Heart right ventricle (tissue), 16 donors: Measurements from ENCODE around the gene SMPDL3A. TPM values are rescaled to one million over a fixed set of nuclear protein-coding genes. Genes with fewer than 3 reads are reported as not detected.

Experiments
- ATAC-seq, 8 donors: fragments of 200-7000 bp; cut with Tn5 transposase; one replicate each; pipeline ENCODE4 v1.9.1; 2020; ENCODE audit warnings: mild to moderate bottlenecking in 8 of 8, moderate library complexity in 8 of 8, moderate number of reproducible peaks in 1 of 8
- DNase-seq, 2 donors: peaks; one replicate each; pipeline ENCODE4 v3.0.0-alpha.2; 2020
- H3K27ac ChIP-seq, 10 donors: fragments of 200-600 bp; sonication (generic) in 2 of 10; one replicate each; pipeline versions ENCODE4 v1.5.0 to v1.8.0; 2020 to 2022; ENCODE audit warnings: mild to moderate bottlenecking in 3 of 10
- H3K27me3 ChIP-seq, 7 donors: fragments of 200-600 bp; one replicate each; pipeline ENCODE4 v1.8.0; 2021 to 2022; ENCODE audit warnings: mild to moderate bottlenecking in 2 of 7
- H3K36me3 ChIP-seq, 9 donors: fragments of 200-600 bp; sonication (generic) in 1 of 9; one replicate each; pipeline versions ENCODE4 v1.5.0 to v1.8.0; 2020 to 2022; ENCODE audit warnings: mild to moderate bottlenecking in 2 of 9
- H3K4me1 ChIP-seq, 9 donors: fragments of 200-600 bp; sonication (generic) in 1 of 9; one replicate each; pipeline versions ENCODE4 v1.5.0 to v1.8.0; 2020 to 2022; ENCODE audit warnings: mild to moderate bottlenecking in 4 of 9
- H3K4me3 ChIP-seq, 10 donors: fragments of 200-600 bp; sonication (generic) in 2 of 10; one replicate each; pipeline versions ENCODE4 v1.5.0 to v1.8.0; 2020 to 2022; ENCODE audit warnings: mild to moderate bottlenecking in 7 of 10, moderate library complexity in 2 of 10
- H3K9me3 ChIP-seq, 11 donors: fragments of 200-600 bp in 10 of 11; sonication (generic) in 2 of 11; one replicate each; pipeline versions ENCODE4 v1.5.0 to v1.8.0; 2013 to 2022; ENCODE audit warnings: mild to moderate bottlenecking in 2 of 11, control low read depth in 1 of 11, moderate library complexity in 1 of 11
- WGBS, 2 donors: extraction: QIAGEN DNeasy Blood & Tissue Kit; methylation state at CpG; one replicate each; pipeline ENCODE4 v1.1.7; 2013; ENCODE audit warnings: inconsistent platforms in 1 of 2; 5-methylcytosine and 5-hydroxymethylcytosine counted together
- intact Hi-C, 10 donors: fragments of 100-400 bp; cut with DNase I; formaldehyde crosslinking; loops; one replicate each; pipeline versions ENCODE4 v1.11.1 to v1.14.2; 2022
- polyA plus RNA-seq, 2 donors: library from polyadenylated mRNA; stranded (reverse); fragments of 200-250 nt; gene quantifications; one replicate each; pipeline ENCODE4 v1.2.3, GENCODE V29; 2013
- total RNA-seq, 10 donors: library from RNA; stranded (reverse); fragmentation: NEBNext Ultra II Directional in 3 of 10; extraction: Animal tissue kit (Norgen Biotek cat#: 25700) in 3 of 10; gene quantifications; one replicate each; pipeline versions ENCODE4 v1.2.1 to v1.2.4, GENCODE V29; 2021 to 2023
- TF ChIP-seq, protein P1 (sequence below), 9 donors: fragments of 200-600 bp; sonication (generic) in 2 of 9; IDR thresholded peaks; one replicate each; pipeline versions ENCODE4 v1.5.0 to v1.8.0; 2021 to 2022; ENCODE audit warnings: antibody characterized with exemption in 9 of 9, mild to moderate bottlenecking in 5 of 9, moderate library complexity in 1 of 9
- donor health status: Arrhythmogenic right ventricular cardiomyopathy.
- donor health status: ischemic (EF 13 %, LVEDD 7.1; RV severe dilation, severe dysfunction).
- donor health status: healthy with polysubstance abuse.
- donor health status: DM: no; HTN: yes; CAD: no.
- donor health status: DM: no; HTN: no; CAD: no.
- donor health status: ischemic (EF 25% LVEDD 6.9; RV normal size, moderate dysfunction).
- donor health status: ischemic (EF 25% LVEDD 5.7; RV mildly dilated, moderate dysfunction).
- donor health status: healthy.
- donor health status: DM: yes; HTN: yes; CAD: no.
- donor health status: Ischemic cardiomyopathy.
- donor health status: ischemic (EF 35%, LVEDD 5.7; RV mildly dilated, moderate dysfunction).
- donor health status: nonischemic (EF 11% LVEDD 7.7; RV severe dilation, severe dysfunction).
- donor health status: DM: yes; HTN: yes; CAD: no.
- donor health status: PGD.
- donor health status: ischemic (EF 29% LVEDD 5.4; RV normal size, mild dysfunction).
- donor health status: nonischemic (EF 23%, LVEDD 6.1; RV moderate dilation, normal function).

Gene SMPDL3A
- total and polyA plus RNA-seq, 12 donors, result 2.5 to 6.7 (median 3.9) TPM

- no peaks in the 10 kb centered on the region for H3K4me1 ChIP-seq
- H3K4me3 ChIP-seq, result no peak overlapping the region
- TF ChIP-seq, protein P1, sequence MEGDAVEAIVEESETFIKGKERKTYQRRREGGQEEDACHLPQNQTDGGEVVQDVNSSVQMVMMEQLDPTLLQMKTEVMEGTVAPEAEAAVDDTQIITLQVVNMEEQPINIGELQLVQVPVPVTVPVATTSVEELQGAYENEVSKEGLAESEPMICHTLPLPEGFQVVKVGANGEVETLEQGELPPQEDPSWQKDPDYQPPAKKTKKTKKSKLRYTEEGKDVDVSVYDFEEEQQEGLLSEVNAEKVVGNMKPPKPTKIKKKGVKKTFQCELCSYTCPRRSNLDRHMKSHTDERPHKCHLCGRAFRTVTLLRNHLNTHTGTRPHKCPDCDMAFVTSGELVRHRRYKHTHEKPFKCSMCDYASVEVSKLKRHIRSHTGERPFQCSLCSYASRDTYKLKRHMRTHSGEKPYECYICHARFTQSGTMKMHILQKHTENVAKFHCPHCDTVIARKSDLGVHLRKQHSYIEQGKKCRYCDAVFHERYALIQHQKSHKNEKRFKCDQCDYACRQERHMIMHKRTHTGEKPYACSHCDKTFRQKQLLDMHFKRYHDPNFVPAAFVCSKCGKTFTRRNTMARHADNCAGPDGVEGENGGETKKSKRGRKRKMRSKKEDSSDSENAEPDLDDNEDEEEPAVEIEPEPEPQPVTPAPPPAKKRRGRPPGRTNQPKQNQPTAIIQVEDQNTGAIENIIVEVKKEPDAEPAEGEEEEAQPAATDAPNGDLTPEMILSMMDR (IDR thresholded peaks at IDR 0.05), result no peak
- 81 to 83% methylated on average over 1 of the region's 1 CpG for WGBS, 2 donors
- peaks cover 0 to 54% (median 24%) of the 10 kb centered on the region in 7 donors for H3K27me3 ChIP-seq
- DNase-seq, result no peak
- no peaks in the 10 kb centered on the region for H3K36me3 ChIP-seq
- ATAC-seq, result no peak
- intact Hi-C loops, result no loop called here
- H3K9me3 ChIP-seq, result no peaks in the 10 kb centered on the region
- no peak overlapping the region for H3K27ac ChIP-seq
These were observed 40.4 kb downstream of the SMPDL3A start for GRCh38 chr6:122829456-122829855.

GRCh38 chr6:122831511-122831910 lies 42.5 kb downstream of the SMPDL3A start:
- Histone ChIP-seq H3K36me3 (no peaks in the 10 kb centered on the region), H3K9me3 (no peaks in the 10 kb centered on the region), H3K27ac (no peak overlapping the region), H3K27me3 (peaks cover 0 to 64% (median 24%) of the 10 kb centered on the region in 7 donors), H3K4me3 (no peak overlapping the region), H3K4me1 (no peaks in the 10 kb centered on the region)
- ATAC-seq (no peak), DNase-seq (no peak)
- WGBS, 2 donors, result 66 to 78% methylated on average over 1 of the region's 1 CpG
- TF ChIP-seq, protein P1 (IDR thresholded peaks at IDR 0.05), result no peak
- intact Hi-C loops, result no loop called here

DNA sequence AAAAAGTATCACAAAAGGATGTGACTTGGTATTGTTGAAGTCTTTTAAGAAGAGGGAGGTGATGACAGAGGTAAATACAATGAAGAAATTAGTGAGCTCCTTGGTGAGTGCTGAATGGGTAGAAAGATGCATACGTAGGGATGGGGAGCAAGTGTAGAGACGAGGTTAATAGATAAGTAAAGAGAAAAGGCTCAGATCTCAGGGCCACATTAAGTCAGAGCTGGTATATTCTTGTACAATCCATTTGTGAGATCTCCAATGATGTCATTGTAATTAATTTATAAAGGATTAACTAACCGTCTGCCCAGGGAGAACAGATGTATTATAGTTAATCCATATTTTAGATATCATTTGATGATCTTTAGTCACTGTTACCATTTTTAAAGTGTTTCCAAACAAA lies 43.4 kb downstream of the SMPDL3A start:
- ATAC-seq, result no peak

GRCh38 chr6:122833021-122833491 lies 44.0 kb downstream of the SMPDL3A start:
- Histone ChIP-seq H3K27me3 (peaks cover 0 to 64% (median 35%) of the 10 kb centered on the region in 7 donors), H3K27ac (no peak overlapping the region), H3K4me1 (no peaks in the 10 kb centered on the region), H3K9me3 (no peaks in the 10 kb centered on the region), H3K4me3 (no peak overlapping the region), H3K36me3 (no peaks in the 10 kb centered on the region)
- DNase-seq, result no peak
- no peak for ATAC-seq
- intact Hi-C loops, result no loop called here
- WGBS, 2 donors, result 82 to 89% methylated on average over 7 of the region's 7 CpGs
- TF ChIP-seq, protein P1 (IDR thresholded peaks at IDR 0.05), result no peak

More for the DNA sequence above, 43.4 kb downstream of the SMPDL3A start:
- no peak overlapping the region for H3K27ac ChIP-seq
- intact Hi-C loops, result no loop called here
- H3K4me3 ChIP-seq, result no peak overlapping the region
- no peak for DNase-seq
- whole genome bisulfite sequencing, 2 donors, result 64 to 76% methylated on average over 3 of the region's 3 CpGs
- H3K27me3 ChIP-seq, result peaks cover 0 to 66% (median 32%) of the 10 kb centered on the region in 7 donors
- H3K4me1 ChIP-seq, result no peaks in the 10 kb centered on the region
- no peaks in the 10 kb centered on the region for H3K36me3 ChIP-seq
- no peaks in the 10 kb centered on the region for H3K9me3 ChIP-seq
- TF ChIP-seq, protein P1 (IDR thresholded peaks at IDR 0.05), result no peak
